ENCODE data around the gene FAM83E.

The FAM83E gene

DNA sequence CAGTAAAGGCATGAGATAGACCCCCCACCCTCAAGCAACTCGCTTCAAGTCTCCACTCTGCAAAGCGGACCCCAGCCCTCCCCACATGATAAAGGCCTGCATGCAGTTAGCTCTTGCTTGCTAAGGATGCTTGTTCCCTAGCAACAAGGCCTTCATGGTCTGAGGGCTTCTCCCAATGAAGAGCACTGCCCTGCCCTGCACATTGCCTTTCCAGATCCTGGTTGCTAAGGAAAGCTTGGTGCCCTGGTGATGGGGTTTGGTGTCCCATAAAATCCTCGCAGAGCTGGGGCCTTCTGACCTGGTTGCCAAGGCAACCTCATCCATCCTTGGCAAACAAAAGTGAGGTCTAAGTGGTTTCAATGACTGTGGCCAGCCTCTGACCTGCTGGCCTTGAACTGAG lies 16.3 kb upstream of the FAM83E start:
- Histone ChIP-seq H3K9ac (ENCODE audit: low read length) (peak overlapping the region; percentile 36), H3K27ac (ENCODE audit: low read depth, low read length) (peak overlapping the region; percentile 74), H3K4me3 (ENCODE audit: low read length) (no peak overlapping the region), H3K4me1 (ENCODE audit: control insufficient read depth, insufficient read depth, low read length) (peaks cover 38% of the 10 kb centered on the region), H3K27me3 (ENCODE audit: control insufficient read depth, insufficient read depth, low read length) (no peaks in the 10 kb centered on the region), H3K36me3 (ENCODE audit: control insufficient read depth, insufficient read depth, low read length) (peaks cover 16% of the 10 kb centered on the region)

DNA sequence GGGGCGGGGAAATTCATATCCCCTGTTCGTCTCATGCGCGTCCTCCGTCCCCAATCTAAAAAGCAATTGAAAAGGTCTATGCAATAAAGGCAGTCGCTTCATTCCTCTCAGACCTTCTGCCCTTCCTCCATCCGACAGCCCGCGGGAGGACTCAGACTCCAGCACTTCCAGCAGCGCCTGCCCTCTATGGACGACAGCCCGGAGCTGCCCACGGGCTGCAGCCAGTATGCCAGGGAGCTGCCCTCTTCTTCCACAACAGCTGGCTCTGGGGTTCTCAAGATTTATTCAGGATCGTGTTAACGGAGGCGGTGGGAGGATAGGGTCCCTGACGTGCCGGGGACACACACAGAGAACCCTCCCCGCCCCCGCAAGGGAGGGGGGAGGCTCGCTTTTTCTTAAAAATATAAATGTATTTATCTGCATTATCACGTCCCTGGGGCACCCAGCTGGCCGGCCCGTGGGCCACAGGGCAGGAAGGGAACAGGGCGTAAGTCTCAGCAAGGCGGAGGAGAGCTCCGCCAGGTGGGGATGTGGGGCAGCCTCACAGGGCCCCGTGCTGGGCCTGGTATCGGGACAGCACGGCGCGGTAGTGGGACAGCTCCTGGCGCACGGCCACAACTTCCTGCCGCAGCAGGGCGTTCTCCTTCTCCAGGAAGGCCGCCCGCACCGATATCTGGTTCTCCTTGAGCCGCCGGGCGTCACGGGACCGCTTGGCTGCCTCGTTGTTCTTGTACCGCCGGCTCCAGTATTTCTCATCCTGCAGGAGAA lies 15.6 kb upstream of the FAM83E start:
- Histone ChIP-seq H3K9ac (ENCODE audit: low read length) (peak overlapping the region; percentile 49), H3K36me3 (ENCODE audit: control insufficient read depth, insufficient read depth, low read length) (peaks cover 16% of the 10 kb centered on the region), H3K27me3 (ENCODE audit: control insufficient read depth, insufficient read depth, low read length) (no peaks in the 10 kb centered on the region), H3K4me3 (ENCODE audit: low read length) (peak overlapping the region; percentile 27), H3K27ac (ENCODE audit: low read depth, low read length) (peak overlapping the region; percentile 74), H3K4me1 (ENCODE audit: control insufficient read depth, insufficient read depth, low read length) (peaks cover 38% of the 10 kb centered on the region)

DNA sequence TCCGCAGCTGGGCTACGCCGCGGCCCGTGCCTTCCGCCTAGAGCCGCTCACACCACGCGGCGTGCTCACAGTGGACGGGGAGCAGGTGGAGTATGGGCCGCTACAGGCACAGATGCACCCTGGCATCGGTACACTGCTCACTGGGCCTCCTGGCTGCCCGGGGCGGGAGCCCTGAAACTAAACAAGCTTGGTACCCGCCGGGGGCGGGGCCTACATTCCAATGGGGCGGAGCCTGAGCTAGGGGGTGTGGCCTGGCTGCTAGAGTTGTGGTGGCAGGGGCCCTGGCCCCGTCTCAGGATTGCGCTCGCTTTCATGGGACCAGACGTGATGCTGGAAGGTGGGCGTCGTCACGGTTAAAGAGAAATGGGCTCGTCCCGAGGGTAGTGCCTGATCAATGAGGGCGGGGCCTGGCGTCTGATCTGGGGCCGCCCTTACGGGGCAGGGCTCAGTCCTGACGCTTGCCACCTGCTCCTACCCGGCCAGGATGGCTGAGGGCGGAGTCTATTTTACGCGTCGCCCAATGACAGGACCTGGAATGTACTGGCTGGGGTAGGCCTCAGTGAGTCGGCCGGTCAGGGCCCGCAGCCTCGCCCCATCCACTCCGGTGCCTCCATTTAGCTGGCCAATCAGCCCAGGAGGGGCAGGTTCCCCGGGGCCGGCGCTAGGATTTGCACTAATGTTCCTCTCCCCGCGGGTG lies 14.9 kb upstream of the FAM83E start:
- peak overlapping the region; percentile 74 for H3K27ac ChIP-seq (ENCODE audit: low read depth, low read length)
- peak overlapping the region; percentile 49 for H3K9ac ChIP-seq (ENCODE audit: low read length)
- H3K4me3 ChIP-seq (ENCODE audit: low read length) = peak overlapping the region; percentile 27
- H3K4me1 ChIP-seq (ENCODE audit: control insufficient read depth, insufficient read depth, low read length) = peaks cover 33% of the 10 kb centered on the region
- H3K36me3 ChIP-seq (ENCODE audit: control insufficient read depth, insufficient read depth, low read length) = peaks cover 16% of the 10 kb centered on the region
- H3K27me3 ChIP-seq (ENCODE audit: control insufficient read depth, insufficient read depth, low read length) = no peaks in the 10 kb centered on the region

DNA sequence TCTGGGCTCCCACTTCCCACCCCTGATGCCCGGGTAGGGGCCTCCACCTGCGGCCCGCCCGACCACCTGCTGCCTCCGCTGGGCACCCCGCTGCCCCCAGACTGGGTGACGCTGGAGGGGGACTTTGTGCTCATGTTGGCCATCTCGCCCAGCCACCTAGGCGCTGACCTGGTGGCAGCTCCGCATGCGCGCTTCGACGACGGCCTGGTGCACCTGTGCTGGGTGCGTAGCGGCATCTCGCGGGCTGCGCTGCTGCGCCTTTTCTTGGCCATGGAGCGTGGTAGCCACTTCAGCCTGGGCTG lies 14.4 kb upstream of the FAM83E start:
- Histone ChIP-seq H3K9ac (ENCODE audit: low read length) (no peak overlapping the region), H3K4me1 (ENCODE audit: control insufficient read depth, insufficient read depth, low read length) (peaks cover 31% of the 10 kb centered on the region), H3K27me3 (ENCODE audit: control insufficient read depth, insufficient read depth, low read length) (no peaks in the 10 kb centered on the region), H3K36me3 (ENCODE audit: control insufficient read depth, insufficient read depth, low read length) (peaks cover 16% of the 10 kb centered on the region), H3K4me3 (ENCODE audit: low read length) (no peak overlapping the region), H3K27ac (ENCODE audit: low read depth, low read length) (peak overlapping the region; percentile 74)

DNA sequence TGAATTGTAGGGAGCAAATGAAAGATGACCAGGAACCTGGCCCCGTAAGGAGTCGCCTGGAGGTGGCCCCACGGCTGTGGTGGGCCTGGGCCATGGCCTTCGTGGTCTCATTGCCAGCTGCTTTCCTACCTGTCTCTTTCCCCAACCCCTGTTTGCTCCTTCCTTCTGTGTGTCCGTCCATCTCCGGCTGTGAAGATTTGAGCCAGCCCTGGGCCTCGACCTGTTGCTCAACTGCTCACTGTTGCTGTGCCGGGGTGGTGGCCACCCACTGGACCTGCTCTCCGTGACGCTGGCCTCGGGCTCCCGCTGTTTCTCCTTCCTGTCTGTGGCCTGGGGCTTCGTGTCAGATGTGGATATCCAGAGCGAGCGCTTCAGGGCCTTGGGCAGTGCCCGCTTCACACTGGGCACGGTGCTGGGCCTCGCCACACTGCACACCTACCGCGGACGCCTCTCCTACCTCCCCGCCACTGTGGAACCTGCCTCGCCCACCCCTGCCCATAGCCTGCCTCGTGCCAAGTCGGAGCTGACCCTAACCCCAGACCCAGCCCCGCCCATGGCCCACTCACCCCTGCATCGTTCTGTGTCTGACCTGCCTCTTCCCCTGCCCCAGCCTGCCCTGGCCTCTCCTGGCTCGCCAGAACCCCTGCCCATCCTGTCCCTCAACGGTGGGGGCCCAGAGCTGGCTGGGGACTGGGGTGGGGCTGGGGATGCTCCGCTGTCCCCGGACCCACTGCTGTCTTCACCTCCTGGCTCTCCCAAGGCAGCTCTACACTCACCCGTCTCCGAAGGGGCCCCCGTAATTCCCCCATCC lies 13.8 kb upstream of the FAM83E start:
- Histone ChIP-seq H3K4me3 (ENCODE audit: low read length) (no peak overlapping the region), H3K36me3 (ENCODE audit: control insufficient read depth, insufficient read depth, low read length) (peaks cover 16% of the 10 kb centered on the region), H3K4me1 (ENCODE audit: control insufficient read depth, insufficient read depth, low read length) (peaks cover 28% of the 10 kb centered on the region), H3K9ac (ENCODE audit: low read length) (no peak overlapping the region), H3K27me3 (ENCODE audit: control insufficient read depth, insufficient read depth, low read length) (no peaks in the 10 kb centered on the region), H3K27ac (ENCODE audit: low read depth, low read length) (no peak overlapping the region)

DNA sequence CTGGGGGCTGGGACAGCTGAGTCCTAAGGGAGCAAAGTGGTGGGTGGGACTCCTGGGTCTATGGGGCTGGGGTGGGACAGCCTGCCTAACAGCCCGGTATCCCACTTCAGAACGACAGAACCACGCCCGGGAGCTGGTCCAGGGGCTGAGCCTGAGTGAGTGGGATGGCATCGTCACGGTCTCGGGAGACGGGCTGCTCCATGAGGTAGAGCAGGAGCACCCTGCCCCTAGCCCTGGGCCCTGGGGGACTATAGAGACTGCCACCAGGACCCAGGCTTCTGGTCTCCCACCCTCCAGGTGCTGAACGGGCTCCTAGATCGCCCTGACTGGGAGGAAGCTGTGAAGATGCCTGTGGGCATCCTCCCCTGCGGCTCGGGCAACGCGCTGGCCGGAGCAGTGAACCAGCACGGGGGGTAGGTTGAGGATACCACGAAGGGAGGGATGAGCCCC lies 13.0 kb upstream of the FAM83E start:
- no peak overlapping the region for H3K9ac ChIP-seq (ENCODE audit: low read length)
- H3K4me1 ChIP-seq (ENCODE audit: control insufficient read depth, insufficient read depth, low read length) = peaks cover 26% of the 10 kb centered on the region
- no peak overlapping the region for H3K27ac ChIP-seq (ENCODE audit: low read depth, low read length)
- H3K27me3 ChIP-seq (ENCODE audit: control insufficient read depth, insufficient read depth, low read length) = no peaks in the 10 kb centered on the region
- H3K36me3 ChIP-seq (ENCODE audit: control insufficient read depth, insufficient read depth, low read length) = peaks cover 11% of the 10 kb centered on the region
- H3K4me3 ChIP-seq (ENCODE audit: low read length) = no peak overlapping the region

DNA sequence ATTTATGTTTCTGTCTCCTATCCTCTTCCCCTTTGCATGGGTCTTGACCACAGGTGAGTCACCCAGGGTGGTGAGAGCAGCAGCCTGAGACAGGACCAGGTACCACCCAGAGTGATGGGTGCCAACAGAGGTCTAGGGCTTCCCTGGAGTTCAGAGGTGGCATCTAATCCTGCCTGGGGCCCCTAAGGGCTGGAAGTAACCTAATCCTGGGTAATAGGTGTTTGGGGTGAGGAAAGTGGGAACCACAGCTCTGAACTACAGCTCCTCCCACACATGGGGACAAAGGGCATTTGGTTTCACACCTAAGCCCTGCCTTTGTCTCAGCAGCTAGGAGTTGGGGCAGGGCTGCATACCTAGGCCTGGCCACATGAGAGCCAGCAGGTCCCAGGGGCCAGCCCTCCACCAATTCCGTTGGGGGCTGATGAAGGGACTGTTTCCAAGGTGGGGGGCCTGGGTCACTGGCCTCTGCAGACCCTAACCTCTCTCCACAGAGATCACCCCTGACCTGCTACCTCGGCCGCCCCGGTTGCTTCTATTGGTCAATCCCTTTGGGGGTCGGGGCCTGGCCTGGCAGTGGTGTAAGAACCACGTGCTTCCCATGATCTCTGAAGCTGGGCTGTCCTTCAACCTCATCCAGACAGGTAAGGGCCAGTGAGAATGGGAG lies 12.5 kb upstream of the FAM83E start:
- no peak overlapping the region for H3K27ac ChIP-seq (ENCODE audit: low read depth, low read length)
- H3K4me3 ChIP-seq (ENCODE audit: low read length) = no peak overlapping the region
- peaks cover 8% of the 10 kb centered on the region for H3K36me3 ChIP-seq (ENCODE audit: control insufficient read depth, insufficient read depth, low read length)
- no peak overlapping the region for H3K9ac ChIP-seq (ENCODE audit: low read length)
- peaks cover 21% of the 10 kb centered on the region for H3K4me1 ChIP-seq (ENCODE audit: control insufficient read depth, insufficient read depth, low read length)
- H3K27me3 ChIP-seq (ENCODE audit: control insufficient read depth, insufficient read depth, low read length) = no peaks in the 10 kb centered on the region

DNA sequence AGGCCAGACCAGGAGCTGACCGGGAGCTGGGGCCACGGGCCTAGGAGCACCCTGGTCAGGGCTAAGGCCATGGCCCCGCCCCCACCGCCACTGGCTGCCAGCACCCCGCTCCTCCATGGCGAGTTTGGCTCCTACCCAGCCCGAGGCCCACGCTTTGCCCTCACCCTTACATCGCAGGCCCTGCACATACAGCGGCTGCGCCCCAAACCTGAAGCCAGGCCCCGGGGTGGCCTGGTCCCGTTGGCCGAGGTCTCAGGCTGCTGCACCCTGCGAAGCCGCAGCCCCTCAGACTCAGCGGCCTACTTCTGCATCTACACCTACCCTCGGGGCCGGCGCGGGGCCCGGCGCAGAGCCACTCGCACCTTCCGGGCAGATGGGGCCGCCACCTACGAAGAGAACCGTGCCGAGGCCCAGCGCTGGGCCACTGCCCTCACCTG lies 11.0 kb upstream of the FAM83E start:
- no peak overlapping the region for H3K27ac ChIP-seq (ENCODE audit: low read depth, low read length)
- peaks cover 2% of the 10 kb centered on the region for H3K36me3 ChIP-seq (ENCODE audit: control insufficient read depth, insufficient read depth, low read length)
- H3K27me3 ChIP-seq (ENCODE audit: control insufficient read depth, insufficient read depth, low read length) = no peaks in the 10 kb centered on the region
- no peak overlapping the region for H3K4me3 ChIP-seq (ENCODE audit: low read length)
- peaks cover 18% of the 10 kb centered on the region for H3K4me1 ChIP-seq (ENCODE audit: control insufficient read depth, insufficient read depth, low read length)
- H3K9ac ChIP-seq (ENCODE audit: low read length) = no peak overlapping the region

DNA sequence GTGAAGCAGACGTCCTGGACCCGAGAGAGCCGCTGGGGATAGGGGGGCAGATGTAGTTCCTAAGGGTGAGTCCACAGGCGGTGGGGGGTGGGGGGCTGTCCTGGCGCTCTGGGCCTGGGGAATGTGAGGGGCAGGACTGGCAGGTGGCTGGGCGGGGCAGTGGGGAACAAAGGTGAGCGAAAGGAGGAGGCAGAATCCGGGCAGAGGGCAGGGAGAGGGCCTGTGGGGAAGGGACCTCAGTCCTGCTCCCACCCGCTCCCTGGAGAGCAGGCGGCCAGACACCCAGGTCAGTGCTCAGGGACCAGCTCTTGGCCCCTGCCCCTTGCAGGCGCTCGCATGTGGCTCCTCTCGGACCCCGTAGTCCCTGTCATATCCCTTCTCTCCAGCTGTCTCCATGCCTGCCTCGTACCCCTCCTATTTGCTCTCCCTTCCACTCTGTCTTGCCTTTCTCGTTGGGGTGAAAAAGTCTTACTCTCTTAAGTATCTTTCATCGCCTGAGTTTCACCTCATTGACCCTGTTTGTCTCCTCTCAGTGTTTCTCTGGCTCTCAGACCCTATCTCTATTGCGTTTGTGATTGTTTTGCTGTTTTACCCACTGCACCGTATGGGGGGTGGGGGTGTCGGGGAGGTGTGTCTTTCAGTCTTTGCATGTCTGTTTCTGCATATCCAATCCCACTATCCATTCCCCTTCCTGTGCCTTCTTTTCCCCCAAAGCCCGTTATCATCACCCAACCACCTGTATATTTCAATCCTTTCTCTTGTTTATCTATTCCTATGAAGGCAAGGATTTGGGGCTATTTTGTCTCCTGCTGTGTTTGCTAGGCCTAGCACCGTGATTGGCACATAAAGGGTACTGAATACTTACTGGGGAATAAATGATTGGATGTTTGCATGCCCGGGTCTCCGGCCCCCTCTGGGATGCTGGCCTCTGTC lies 10.2 kb upstream of the FAM83E start:
- Histone ChIP-seq H3K36me3 (ENCODE audit: control insufficient read depth, insufficient read depth, low read length) (no peaks in the 10 kb centered on the region), H3K27ac (ENCODE audit: low read depth, low read length) (no peak overlapping the region), H3K4me1 (ENCODE audit: control insufficient read depth, insufficient read depth, low read length) (peaks cover 10% of the 10 kb centered on the region), H3K4me3 (ENCODE audit: low read length) (peak overlapping the region; percentile 63), H3K27me3 (ENCODE audit: control insufficient read depth, insufficient read depth, low read length) (no peaks in the 10 kb centered on the region), H3K9ac (ENCODE audit: low read length) (no peak overlapping the region)

DNA sequence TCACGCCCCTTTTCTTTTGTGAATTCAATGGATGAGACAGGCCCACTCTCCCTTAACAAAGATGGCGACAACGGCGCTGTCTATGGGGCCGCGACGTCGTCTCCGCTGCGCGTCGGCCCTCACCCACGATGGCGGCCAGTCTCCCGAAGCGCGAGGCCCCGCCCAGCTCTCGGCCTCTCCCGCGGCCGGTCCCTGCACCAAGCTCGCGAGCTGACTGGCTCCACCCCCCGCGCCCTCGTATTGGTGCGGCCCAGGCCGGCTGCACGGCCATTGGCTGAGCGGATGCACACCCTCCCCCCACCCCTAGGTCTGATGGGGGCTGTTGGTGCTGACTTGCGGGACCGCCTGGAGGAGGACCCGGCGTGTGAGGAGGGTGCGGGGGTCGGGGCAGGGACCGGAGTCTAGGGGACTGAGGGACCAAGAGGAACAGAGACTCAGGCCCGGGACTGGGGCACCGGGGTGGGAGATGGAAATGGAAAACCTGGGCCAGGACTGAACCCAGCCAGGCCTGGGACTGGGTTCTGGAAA lies 9.3 kb upstream of the FAM83E start:
- H3K9ac ChIP-seq (ENCODE audit: low read length) = peak overlapping the region; percentile 6
- peaks cover 8% of the 10 kb centered on the region for H3K4me1 ChIP-seq (ENCODE audit: control insufficient read depth, insufficient read depth, low read length)
- H3K36me3 ChIP-seq (ENCODE audit: control insufficient read depth, insufficient read depth, low read length) = no peaks in the 10 kb centered on the region
- H3K27me3 ChIP-seq (ENCODE audit: control insufficient read depth, insufficient read depth, low read length) = no peaks in the 10 kb centered on the region
- peak overlapping the region; percentile 65 for H3K4me3 ChIP-seq (ENCODE audit: low read length)
- peak overlapping the region; percentile 79 for H3K27ac ChIP-seq (ENCODE audit: low read depth, low read length)

DNA sequence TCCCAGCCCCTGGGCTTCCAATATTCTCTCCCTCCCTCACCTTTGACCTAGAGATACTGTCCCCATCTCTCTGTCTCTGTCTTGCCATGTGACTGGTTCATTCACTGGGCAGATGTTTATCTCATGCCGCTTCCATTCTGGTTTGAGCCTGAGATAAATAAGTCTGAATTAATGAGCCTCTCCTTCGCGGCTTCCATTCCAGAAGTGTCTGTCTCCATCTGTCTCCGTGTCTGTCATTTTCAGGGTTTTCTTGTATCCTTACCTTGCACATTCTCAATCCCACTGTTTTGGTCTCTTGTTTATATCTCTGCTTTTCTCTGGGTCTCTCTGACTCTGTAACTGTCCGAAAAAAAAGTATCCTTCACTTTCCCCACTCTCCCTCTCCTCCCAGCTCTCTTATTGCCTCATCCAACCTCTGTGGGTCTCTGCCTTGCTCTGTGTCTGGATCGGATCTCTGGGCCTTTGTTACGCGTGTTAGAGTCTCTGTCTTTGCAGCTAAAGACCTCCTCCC lies 8.7 kb upstream of the FAM83E start:
- no peaks in the 10 kb centered on the region for H3K36me3 ChIP-seq (ENCODE audit: control insufficient read depth, insufficient read depth, low read length)
- peak overlapping the region; percentile 79 for H3K27ac ChIP-seq (ENCODE audit: low read depth, low read length)
- H3K4me3 ChIP-seq (ENCODE audit: low read length) = peak overlapping the region; percentile 65
- H3K4me1 ChIP-seq (ENCODE audit: control insufficient read depth, insufficient read depth, low read length) = peaks cover 8% of the 10 kb centered on the region
- H3K27me3 ChIP-seq (ENCODE audit: control insufficient read depth, insufficient read depth, low read length) = no peaks in the 10 kb centered on the region
- H3K9ac ChIP-seq (ENCODE audit: low read length) = peak overlapping the region; percentile 6

All from rectal smooth muscle tissue (tissue), 1 donor.